T-helper 17 cell (primary cell): ENCODE data around the gene RBM17. TPM values are rescaled to one million over a fixed set of nuclear protein-coding genes. Genes with fewer than 3 reads are reported as not detected.
"Not testable (repeated sequence)": the region's sequence is repeated elsewhere in the genome, so short reads cannot be mapped to it uniquely, and the experiment has no call there.

ENCODE experiments used
- ATAC-seq: fragments of 150-1000 bp; cut with Tn5 transposase; 2 replicates; pipeline ENCODE4 v1.10.0; 2021; ENCODE audit warnings: mild to moderate bottlenecking, moderate library complexity
- DNase-seq, 3 donors: peaks; one replicate each; pipeline versions ENCODE4 v3.0.0 to v3.0.0-alpha.2; 2020 to 2021
- H3K9me3 ChIP-seq: one replicate; pipeline ENCODE4 v1.7.0; 2013; ENCODE audit warnings: low read length, mild to moderate bottlenecking; ENCODE audit not compliant: control insufficient read depth, poor library complexity, severe bottlenecking
- H3K27ac Mint-ChIP-seq: one replicate; pipeline ENCODE4 v1.8.0; 2022; ENCODE audit warnings: mild to moderate bottlenecking, moderate library complexity, mixed read lengths
- H3K27me3 Mint-ChIP-seq: one replicate; pipeline ENCODE4 v1.8.0; 2022; ENCODE audit warnings: mixed read lengths
- H3K36me3 Mint-ChIP-seq: one replicate; pipeline ENCODE4 v1.8.0; 2022; ENCODE audit warnings: low read depth, mixed read lengths
- H3K4me1 Mint-ChIP-seq: one replicate; pipeline ENCODE4 v1.8.0; 2022; ENCODE audit warnings: mild to moderate bottlenecking, mixed read lengths
- H3K4me3 Mint-ChIP-seq: one replicate; pipeline ENCODE4 v1.8.0; 2022; ENCODE audit warnings: mild to moderate bottlenecking, moderate library complexity, mixed read lengths
- total RNA-seq, 4 donors: library from RNA in 2 of 4; stranded (reverse) in 2 of 4; gene quantifications; one replicate each; pipeline ENCODE4 v1.2.3 and lab custom pipeline; 2022 to 2026

RBM17 gene
- total RNA-seq, 2 donors from 2014 or later, result 133 to 146 TPM

DNA sequence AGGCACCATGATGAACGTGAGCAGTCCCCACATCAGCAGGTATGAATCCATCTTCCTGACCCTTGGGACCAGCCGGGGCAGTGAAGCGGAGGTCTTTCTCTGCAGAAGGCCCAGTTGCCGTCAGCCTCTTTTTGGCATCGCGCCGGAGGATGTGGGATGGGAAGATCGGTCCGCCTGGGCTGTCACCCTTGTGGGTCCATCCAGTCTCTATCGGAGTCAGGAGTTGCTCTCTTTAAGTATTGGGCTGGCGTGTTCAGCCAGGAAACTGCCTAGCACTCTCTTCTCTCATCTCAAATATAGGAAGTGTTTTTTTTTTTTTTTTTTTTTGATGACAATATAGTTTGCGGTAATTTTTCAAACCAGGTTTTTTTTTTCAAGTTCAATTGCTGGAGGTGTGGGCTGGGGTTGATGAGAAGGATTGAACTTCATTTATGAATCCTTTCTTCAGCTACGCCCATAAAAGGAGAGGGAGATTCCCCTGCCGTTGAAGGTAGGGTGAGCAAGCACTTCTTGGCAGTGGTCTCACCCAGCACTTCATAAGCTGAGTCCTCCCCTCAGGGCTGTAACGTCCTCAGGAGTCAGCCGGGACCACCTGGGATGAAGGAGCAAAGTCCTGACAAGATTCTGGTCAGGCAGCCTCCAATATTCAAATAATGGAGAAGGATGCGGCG, 26.6 kb upstream of the RBM17 start, which contains the start of gene IL2RA:
IL2RA (minus strand) TSS at position 267 of the 671 bp plus-strand sequence; CDS start at position 51, 216 bp downstream.
- H3K27me3 Mint-ChIP-seq, result no peaks in the 10 kb centered on the region
- peak; percentile 90 for ATAC-seq
- H3K27ac Mint-ChIP-seq, result peak within 1 kb of the TSS; percentile 95
- H3K36me3 Mint-ChIP-seq, result no peaks in the 10 kb centered on the region
- DNase-seq, result peak; percentile 35 to 56 (median 41)
- H3K4me1 Mint-ChIP-seq, result peaks cover 58% of the 10 kb centered on the region
- H3K4me3 Mint-ChIP-seq, result peak within 1 kb of the TSS; percentile 96
- H3K9me3 ChIP-seq, result peaks cover 9% of the 10 kb centered on the region

GRCh38 chr10:6064119-6064518, 24.7 kb upstream of the RBM17 start:
- Mint-ChIP-seq H3K27me3 (no peaks in the 10 kb centered on the region), H3K36me3 (no peaks in the 10 kb centered on the region), H3K4me3 (no peak overlapping the region), H3K27ac (peak overlapping the region; percentile 96), H3K4me1 (peaks cover 57% of the 10 kb centered on the region)
- no peak for ATAC-seq
- peaks cover 9% of the 10 kb centered on the region for H3K9me3 ChIP-seq
- DNase-seq, result no peak

DNA sequence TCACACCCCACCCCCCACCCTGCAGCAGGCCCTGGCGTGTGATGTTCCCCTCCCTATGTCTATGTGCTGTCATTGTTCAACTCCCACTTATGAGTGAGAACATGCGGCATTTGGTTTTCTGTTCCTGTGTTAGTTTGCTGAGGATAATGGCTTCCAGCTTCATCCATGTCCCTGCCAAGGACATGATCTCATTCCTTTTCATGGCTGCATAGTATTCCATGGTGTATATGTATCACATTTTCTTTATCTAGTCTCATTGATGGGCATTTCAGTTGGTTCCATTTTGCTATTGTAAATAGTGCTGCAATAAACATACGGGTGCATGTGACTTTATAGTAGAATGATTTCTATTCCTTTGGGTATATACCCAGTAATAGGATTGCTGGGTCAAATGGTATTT, 24.1 kb upstream of the RBM17 start:
- Mint-ChIP-seq H3K27ac (peak overlapping the region; percentile 96), H3K4me1 (peaks cover 52% of the 10 kb centered on the region)
- ATAC-seq, H3K9me3 ChIP-seq, DNase-seq, H3K36me3 Mint-ChIP-seq, H3K27me3 Mint-ChIP-seq, H3K4me3 Mint-ChIP-seq: not testable (repeated sequence)

DNA sequence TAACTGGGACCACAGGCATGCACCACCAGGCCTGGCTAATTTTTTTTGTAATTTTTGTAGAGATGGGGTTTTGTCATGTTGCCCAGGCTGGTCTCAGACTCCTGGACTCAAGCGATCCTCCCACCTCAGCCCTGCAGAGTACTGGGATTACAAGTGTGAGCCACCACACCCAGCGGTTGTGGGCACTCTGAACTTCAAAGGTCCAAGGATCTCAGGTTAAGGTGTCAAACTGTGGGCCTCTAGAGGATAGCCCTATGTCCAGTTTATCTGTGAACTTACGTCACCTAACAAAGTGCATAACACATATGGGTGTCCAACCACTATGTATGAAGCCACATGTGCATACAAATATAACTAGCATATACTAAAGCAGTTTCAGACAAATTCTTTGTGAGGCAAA, 23.4 kb upstream of the RBM17 start:
- no peaks in the 10 kb centered on the region for H3K27me3 Mint-ChIP-seq
- ATAC-seq (no peak), DNase-seq (no peak)
- peaks cover 3% of the 10 kb centered on the region for H3K36me3 Mint-ChIP-seq
- peak overlapping the region; percentile 96 for H3K27ac Mint-ChIP-seq
- peaks cover 49% of the 10 kb centered on the region for H3K4me1 Mint-ChIP-seq
- no peak overlapping the region for H3K4me3 Mint-ChIP-seq
- H3K9me3 ChIP-seq, result peaks cover 5% of the 10 kb centered on the region

GRCh38 chr10:6065835-6066234, 23.0 kb upstream of the RBM17 start:
- ATAC-seq, result no peak
- peak overlapping the region; percentile 1 for H3K4me3 Mint-ChIP-seq
- peak overlapping the region; percentile 96 for H3K27ac Mint-ChIP-seq
- no peak for DNase-seq
- peaks cover under 1% of the 10 kb centered on the region for H3K9me3 ChIP-seq
- peaks cover 4% of the 10 kb centered on the region for H3K36me3 Mint-ChIP-seq
- no peaks in the 10 kb centered on the region for H3K27me3 Mint-ChIP-seq
- H3K4me1 Mint-ChIP-seq, result peaks cover 53% of the 10 kb centered on the region

DNA sequence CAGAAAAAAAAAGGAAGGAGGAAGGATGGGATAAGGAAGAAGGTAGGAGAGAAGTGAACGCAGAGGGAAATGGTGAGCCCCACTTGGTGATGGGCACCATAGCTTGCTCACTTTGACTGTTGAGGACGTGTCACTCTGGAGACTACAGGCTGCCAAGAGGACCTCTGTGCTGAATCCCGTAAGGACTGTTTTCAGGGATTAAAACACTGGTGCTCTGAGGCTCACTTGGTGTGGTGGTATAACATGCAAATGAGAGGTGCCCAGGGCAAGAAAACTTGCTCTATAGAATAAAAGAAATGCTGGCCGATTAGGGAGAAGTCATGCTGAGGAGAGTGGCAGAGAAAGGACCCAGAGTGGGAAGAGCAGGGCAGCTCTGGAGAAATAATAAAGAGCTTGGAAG, 21.4 kb upstream of the RBM17 start:
- H3K27me3 Mint-ChIP-seq, result no peaks in the 10 kb centered on the region
- peak overlapping the region; percentile 80 for H3K4me3 Mint-ChIP-seq
- no peak for DNase-seq
- ATAC-seq, result no peak
- no peaks in the 10 kb centered on the region for H3K9me3 ChIP-seq
- peak overlapping the region; percentile 96 for H3K27ac Mint-ChIP-seq
- H3K36me3 Mint-ChIP-seq, result peaks cover 4% of the 10 kb centered on the region
- H3K4me1 Mint-ChIP-seq, result peaks cover 62% of the 10 kb centered on the region

GRCh38 chr10:6068006-6068405, 20.8 kb upstream of the RBM17 start:
- no peaks in the 10 kb centered on the region for H3K9me3 ChIP-seq
- Mint-ChIP-seq H3K27me3 (no peaks in the 10 kb centered on the region), H3K4me3 (peak overlapping the region; percentile 81), H3K36me3 (peaks cover 4% of the 10 kb centered on the region), H3K4me1 (peaks cover 63% of the 10 kb centered on the region), H3K27ac (peak overlapping the region; percentile 96)
- no peak for ATAC-seq
- no peak for DNase-seq

- ATAC-seq (peak; percentile 85), DNase-seq (no peak)
- H3K4me1 Mint-ChIP-seq, result peaks cover 64% of the 10 kb centered on the region
- peak overlapping the region; percentile 96 for H3K27ac Mint-ChIP-seq
- H3K27me3 Mint-ChIP-seq, result no peaks in the 10 kb centered on the region
- H3K36me3 Mint-ChIP-seq, result peaks cover 4% of the 10 kb centered on the region
- H3K9me3 ChIP-seq, result no peaks in the 10 kb centered on the region
- H3K4me3 Mint-ChIP-seq, result peak overlapping the region; percentile 81
Measured at GRCh38 chr10:6068422-6068821, 20.4 kb upstream of the RBM17 start.

GRCh38 chr10:6069081-6069931, 19.5 kb upstream of the RBM17 start:
- Mint-ChIP-seq H3K4me1 (peaks cover 63% of the 10 kb centered on the region), H3K27ac (peak overlapping the region; percentile 96), H3K36me3 (peaks cover 4% of the 10 kb centered on the region), H3K27me3 (no peaks in the 10 kb centered on the region), H3K4me3 (peak overlapping the region; percentile 81)
- ATAC-seq (peak; percentile 69), DNase-seq (no peak)
- H3K9me3 ChIP-seq, result no peaks in the 10 kb centered on the region

GRCh38 chr10:6070660-6071059, 18.2 kb upstream of the RBM17 start:
- Mint-ChIP-seq H3K4me1 (peaks cover 62% of the 10 kb centered on the region), H3K4me3 (peak overlapping the region; percentile 13), H3K27me3 (no peaks in the 10 kb centered on the region), H3K36me3 (peaks cover 4% of the 10 kb centered on the region), H3K27ac (peak overlapping the region; percentile 96)
- DNase-seq (no peak), ATAC-seq (no peak)
- no peaks in the 10 kb centered on the region for H3K9me3 ChIP-seq

- no peaks in the 10 kb centered on the region for H3K9me3 ChIP-seq
- Mint-ChIP-seq H3K27ac (peak overlapping the region; percentile 96), H3K27me3 (no peaks in the 10 kb centered on the region), H3K36me3 (peaks cover 4% of the 10 kb centered on the region), H3K4me3 (peak overlapping the region; percentile 75), H3K4me1 (peaks cover 54% of the 10 kb centered on the region)
- ATAC-seq, result no peak
- DNase-seq, result no peak
Measured at GRCh38 chr10:6071181-6072175, 17.4 kb upstream of the RBM17 start.

DNA sequence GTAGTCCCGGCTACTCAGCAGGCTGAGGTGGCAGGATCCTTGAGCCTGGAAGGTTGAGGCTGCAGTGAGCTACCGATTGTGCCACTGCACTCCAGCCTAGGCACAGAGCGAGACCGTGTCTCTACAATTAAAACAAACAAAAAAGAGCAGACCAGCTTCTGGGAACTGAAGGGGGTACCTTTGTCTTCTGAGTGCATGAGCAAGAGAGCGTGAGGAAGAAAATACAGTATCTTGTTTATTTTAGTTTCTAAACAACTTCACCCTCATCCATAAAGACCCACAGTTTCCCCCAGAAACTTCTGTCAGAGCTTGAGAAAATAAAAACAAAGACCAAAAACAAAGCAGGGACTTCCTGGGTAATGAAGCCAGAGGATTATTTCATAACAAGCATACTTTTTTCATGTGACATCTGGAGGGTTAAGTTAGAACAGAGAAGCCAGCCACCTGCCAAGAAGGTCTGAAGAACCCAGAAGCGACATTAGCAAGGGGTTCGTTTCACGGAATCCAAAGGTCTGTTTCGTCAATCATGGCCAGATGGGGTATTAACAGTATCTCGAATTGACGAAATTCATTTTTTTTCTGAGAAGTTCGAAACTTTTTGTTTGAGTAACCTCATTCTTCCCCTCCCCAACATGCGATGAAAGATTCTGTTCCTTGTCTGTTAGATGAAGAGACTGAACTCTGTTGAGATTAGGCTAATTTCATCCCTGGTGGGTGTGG, 16.5 kb upstream of the RBM17 start:
- Mint-ChIP-seq H3K36me3 (peaks cover 4% of the 10 kb centered on the region), H3K4me1 (peaks cover 53% of the 10 kb centered on the region), H3K4me3 (peak overlapping the region; percentile 75), H3K27ac (peak overlapping the region; percentile 96), H3K27me3 (no peaks in the 10 kb centered on the region)
- DNase-seq, result no peak
- peak; percentile 29 for ATAC-seq
- H3K9me3 ChIP-seq, result no peaks in the 10 kb centered on the region
